ENCODE data around the gene ELK1.

DNA sequence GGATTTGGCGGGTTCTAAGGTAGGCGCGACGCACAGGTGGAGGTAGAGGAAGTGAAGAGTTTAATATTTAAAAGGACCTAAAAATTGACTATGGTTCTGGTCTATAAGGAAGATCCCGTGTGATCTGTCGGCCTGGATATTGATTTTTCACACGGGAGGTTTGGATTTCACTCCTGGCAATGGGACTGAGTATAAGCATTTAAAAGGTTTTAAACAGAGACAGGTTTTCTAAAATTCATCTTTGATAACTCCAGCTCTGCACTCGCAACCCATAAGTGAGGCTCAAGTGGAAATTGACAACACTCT is 9.0 kb upstream of the ELK1 start:
- TF ChIP-seq, protein P1, sequence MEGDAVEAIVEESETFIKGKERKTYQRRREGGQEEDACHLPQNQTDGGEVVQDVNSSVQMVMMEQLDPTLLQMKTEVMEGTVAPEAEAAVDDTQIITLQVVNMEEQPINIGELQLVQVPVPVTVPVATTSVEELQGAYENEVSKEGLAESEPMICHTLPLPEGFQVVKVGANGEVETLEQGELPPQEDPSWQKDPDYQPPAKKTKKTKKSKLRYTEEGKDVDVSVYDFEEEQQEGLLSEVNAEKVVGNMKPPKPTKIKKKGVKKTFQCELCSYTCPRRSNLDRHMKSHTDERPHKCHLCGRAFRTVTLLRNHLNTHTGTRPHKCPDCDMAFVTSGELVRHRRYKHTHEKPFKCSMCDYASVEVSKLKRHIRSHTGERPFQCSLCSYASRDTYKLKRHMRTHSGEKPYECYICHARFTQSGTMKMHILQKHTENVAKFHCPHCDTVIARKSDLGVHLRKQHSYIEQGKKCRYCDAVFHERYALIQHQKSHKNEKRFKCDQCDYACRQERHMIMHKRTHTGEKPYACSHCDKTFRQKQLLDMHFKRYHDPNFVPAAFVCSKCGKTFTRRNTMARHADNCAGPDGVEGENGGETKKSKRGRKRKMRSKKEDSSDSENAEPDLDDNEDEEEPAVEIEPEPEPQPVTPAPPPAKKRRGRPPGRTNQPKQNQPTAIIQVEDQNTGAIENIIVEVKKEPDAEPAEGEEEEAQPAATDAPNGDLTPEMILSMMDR (IDR thresholded peaks at IDR 0.05 in 4 of 5, conservative IDR thresholded peaks at IDR 0.05 in 1 of 5) = no peak
- TF ChIP-seq POLR2A (IDR thresholded peaks at IDR 0.05) = no peak

Data from gastrocnemius medialis (tissue), 4 donors.